Epithelial cell of prostate (primary cell): ENCODE results near the gene FAM98C.
"Not testable (repeated sequence)": the region's sequence is repeated elsewhere in the genome, so short reads cannot be mapped to it uniquely, and the experiment has no call there.

Experiments used
- DNase-seq: peaks from one replicate; pipeline ENCODE4 v3.0.0-alpha.2; 2011; ENCODE audit warnings: low read depth, low spot score
- H3K27ac ChIP-seq: fragments of 450-650 bp; 2 replicates; pipeline ENCODE4 v1.5.1; 2017; ENCODE audit warnings: mild to moderate bottlenecking

FAM98C gene

DNA sequence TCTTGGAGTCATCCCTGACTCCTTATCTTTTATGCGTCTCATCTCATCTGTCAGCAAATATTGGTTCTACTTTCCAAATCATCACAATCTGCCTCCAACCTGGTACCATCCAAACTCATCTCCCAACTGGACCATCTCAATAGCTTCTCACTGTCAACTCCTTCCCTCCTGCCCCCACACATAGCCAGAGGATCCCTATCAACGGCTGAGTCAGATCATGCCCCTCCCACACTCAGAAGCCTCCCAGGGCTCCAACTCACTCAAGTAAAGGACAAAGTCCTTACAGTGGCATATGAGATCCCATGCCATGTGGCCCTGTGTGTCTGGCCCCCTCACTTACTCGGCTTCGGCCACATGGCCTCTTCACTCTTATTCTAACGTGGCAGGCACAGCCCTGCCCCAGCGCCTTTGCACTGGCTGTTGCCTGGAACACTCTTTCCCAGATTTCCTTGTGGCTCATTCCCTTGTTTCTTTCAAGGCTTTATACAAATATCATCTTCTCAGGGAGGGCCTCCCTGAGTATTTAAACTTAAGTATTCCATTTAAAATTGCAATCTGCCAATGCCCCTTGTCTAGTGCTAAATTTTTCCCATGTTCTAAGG lies 10.1 kb upstream of the FAM98C start:
- DNase-seq: no peak
- no peak overlapping the region for H3K27ac ChIP-seq

DNA sequence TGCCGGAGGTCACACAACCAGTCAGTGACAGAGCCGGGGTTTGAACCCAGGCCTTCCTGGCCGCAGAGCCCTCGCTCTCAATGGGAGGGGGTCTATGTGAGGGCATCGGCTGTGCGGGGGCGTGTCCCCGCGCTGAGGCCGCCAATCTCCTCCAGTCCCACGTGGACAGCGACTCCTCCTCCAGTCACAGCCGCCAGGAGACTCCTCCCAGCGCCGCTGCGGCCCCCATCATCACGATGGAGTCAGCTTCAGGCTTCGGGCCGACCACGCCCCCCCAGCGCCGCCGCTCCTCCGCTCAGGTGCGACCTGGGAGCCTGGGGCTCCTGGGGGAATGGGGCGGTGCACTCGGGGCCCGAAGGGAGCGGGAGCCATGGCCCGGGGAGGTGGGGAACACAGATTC lies 8.4 kb upstream of the FAM98C start:
- no peak for DNase-seq
- no peak overlapping the region for H3K27ac ChIP-seq

DNA sequence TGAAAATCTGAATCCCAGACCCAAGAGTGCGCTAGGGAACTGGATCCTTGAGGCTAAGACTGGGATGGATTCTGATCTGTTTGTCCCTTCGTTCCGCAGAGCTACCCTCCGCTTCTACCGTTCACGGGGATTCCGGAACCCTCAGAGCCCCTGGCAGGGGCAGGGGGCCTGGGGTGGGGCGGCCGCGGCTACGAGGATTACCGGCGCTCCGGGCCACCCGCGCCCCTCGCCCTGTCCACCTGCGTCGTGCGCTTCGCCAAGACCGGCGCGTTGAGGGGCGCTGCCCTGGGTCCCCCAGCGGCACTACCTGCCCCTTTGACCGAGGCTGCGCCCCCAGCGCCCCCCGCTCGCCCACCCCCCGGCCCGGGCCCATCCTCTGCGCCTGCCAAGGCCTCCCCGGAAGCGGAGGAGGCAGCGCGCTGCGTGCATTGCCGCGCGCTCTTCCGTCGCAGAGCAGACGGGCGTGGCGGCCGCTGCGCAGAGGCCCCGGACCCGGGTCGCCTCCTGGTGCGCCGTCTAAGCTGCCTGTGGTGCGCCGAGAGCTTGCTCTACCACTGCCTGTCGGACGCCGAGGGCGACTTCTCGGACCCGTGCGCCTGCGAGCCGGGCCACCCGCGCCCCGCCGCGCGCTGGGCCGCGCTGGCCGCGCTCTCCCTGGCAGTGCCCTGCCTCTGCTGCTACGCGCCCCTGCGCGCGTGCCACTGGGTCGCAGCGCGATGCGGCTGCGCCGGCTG lies 7.3 kb upstream of the FAM98C start:
- no peak overlapping the region for H3K27ac ChIP-seq
- no peak for DNase-seq

DNA sequence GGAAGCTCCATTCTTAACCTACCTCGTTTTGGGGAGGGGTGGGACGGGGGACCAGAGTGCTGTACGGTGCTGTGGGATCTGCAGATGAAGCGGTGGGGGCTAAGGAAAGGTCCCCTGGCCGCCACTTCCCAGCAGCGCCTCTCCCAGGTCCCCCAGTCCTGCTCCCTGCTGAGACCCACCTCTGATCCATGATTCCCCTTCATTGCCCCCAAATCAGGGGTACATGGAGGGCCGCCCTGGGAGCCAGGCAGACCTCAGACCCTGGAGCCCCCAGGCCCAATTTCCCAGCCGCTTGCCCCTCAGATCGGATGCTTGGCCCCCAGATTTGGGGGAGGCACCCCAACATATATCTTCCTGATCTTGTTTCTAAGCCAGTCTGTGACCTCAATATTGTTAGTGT lies 3.8 kb upstream of the FAM98C start:
- no peak for DNase-seq
- H3K27ac ChIP-seq: no peak overlapping the region

DNA sequence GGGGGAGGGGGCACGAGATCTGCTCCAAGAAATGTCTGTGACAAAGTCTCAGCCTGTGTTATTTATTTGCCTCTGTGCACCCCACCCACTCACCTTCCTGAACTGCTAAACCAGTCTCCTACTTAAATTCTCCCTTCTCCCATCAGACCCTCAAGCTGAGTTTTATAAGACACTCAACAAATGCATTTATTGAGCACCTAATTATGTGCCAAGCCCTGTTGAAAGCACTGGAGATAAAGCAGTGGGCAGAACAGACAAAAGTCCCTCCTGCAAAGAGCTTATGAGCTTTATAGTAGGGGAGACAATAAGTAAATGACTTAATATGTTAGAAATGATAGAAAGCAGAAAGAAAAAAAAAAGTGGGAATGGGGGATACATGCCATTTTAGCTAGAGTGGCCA lies 3.4 kb upstream of the FAM98C start:
- no peak overlapping the region for H3K27ac ChIP-seq
- no peak for DNase-seq

DNA sequence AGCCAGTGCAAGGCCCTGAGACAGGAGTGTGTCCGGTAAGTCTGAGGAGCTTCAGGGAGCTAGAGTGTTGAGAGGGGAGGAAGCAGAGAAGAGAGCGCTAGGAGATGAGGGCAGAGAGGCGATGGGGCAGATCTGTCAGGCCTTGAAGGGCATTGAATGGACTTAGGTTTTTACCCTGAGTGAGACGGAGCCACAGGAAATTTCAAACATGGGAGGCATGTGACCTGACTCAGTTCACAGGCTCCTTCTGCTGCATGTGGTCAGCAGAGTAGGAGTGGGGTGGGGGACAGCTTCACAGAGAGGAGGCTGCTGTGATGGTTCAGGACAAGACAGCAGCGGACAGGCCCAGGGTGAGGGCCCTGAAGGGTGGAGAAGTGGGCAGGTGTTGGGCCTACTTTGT lies 2.5 kb upstream of the FAM98C start:
- no peak overlapping the region for H3K27ac ChIP-seq
- no peak for DNase-seq

DNA sequence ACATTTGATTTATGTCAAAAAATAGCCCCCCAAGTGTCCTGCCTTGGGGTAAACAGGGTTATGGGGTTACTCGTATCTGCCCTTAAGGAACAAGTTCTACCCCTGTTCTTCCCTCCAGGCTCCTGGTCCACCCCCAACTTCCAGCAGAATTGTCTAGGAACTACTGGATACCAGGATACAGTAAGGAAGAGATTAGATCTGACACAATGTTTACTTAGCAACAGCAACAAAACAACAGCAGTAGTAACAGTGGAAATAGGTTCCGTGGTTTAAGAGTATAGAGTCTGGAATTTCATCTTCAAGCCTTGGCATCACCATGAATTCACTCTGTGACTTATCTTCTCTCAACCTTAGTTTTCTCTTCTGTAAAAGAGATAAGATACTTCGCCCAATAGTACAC lies 1.7 kb upstream of the FAM98C start:
- no peak overlapping the region for H3K27ac ChIP-seq
- DNase-seq: no peak

DNA sequence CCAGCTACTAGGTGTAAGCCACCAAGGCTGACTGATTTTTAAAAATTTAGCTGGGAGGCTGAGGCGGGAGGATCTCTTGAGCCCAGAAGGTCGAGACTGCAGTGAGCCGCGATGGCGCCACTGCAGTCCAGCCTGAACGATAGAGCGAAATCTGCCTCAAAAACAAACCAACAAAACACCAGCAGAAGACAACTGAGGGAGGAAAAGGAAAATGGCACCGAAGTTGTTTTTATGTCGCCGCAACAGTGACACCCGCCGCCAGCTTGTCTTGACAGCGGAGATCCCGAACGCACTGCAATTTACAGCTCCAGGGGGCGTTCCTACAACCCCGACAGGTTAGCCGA lies 298 bp upstream of the FAM98C start:
- no peak overlapping the region for H3K27ac ChIP-seq
- DNase-seq: no peak

DNA sequence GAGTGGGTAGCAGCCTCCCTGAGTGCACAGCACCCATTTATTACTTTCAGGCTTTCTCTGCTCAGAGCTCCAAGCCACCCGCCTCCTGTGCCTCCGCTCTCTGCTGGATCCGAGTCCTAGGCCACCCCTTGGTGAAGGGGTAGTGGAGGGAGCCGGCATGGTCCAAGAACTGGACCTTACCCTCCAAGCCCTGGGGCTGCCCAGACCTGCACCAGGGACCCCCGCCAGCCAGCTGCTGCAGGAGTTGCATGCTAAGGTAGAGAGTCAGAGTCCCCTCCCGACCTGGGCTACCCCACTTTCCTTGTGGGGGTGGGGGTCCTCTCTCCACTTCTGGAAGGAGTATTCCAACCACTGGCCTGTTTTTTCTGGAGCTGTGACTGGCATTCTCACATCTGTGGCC lies 2.0 kb downstream of the FAM98C start:
- no peak overlapping the region for H3K27ac ChIP-seq
- no peak for DNase-seq

DNA sequence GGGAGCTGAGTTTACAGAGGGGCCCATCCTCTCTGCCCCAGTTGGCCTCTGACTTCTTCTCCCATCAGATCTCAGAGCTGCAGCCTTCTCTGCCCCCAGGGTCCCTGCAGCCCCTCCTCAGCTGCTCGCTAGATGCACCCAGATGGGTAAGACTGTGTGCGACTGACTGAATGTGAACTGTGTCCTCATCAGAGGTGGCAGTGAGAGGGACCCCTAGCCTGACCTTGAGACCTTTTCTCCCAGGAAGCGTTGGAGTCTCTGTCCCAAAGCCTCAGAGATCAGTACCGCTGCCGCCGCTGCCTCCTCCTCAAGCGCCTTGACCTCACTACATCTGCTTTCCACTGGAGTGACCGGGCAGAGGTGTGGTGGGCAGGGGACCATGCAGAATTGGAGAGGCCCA lies 2.4 kb downstream of the FAM98C start:
- no peak for DNase-seq
- no peak overlapping the region for H3K27ac ChIP-seq

DNA sequence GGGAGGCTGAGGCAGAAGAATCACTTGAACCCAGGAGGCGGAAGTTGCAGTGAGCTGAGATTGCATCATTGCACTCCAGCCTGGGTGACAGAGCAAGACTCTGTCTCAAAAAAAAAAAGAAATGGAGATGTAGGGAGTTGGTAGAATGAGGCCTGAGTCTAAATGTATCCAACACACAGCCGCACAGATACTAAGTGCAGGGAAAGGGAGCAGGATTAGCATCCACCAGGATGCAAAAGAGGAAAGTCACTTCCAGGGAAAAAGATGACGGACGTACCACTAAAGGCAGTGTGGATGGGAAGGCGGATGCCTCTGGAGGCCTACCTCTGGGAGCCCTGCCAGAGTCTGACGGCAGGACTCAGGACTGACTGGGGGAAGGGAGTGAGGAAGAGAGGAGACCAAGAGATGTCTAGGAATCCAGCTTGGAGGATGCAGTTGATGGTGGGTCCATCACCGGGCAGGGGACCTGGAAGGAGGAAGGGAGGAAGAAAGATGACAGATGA lies 6.8 kb downstream of the FAM98C start:
- H3K27ac ChIP-seq: no peak overlapping the region

DNA sequence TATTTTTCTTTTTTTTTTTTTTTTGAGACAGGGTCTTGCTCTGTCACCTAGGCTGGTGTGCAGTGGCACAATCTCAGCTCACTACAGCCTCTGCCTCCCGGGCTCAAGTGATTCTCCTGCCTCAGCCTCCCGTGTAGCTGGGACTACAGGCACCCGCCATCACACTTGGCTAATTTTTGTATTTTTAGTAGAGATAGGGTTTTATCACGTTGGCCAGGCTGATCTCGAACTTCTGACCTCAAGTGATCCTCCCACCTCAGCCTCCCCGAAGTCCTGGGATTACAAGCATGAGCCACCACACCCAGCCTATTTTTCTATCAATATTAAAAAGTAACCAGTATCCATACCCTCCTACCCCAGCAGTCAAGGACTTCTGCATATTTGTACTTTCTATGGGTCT lies 7.5 kb downstream of the FAM98C start:
- not testable (repeated sequence) for H3K27ac ChIP-seq, DNase-seq

More for the DNA sequence above, 6.8 kb downstream of the FAM98C start:
- no peak for DNase-seq

DNA sequence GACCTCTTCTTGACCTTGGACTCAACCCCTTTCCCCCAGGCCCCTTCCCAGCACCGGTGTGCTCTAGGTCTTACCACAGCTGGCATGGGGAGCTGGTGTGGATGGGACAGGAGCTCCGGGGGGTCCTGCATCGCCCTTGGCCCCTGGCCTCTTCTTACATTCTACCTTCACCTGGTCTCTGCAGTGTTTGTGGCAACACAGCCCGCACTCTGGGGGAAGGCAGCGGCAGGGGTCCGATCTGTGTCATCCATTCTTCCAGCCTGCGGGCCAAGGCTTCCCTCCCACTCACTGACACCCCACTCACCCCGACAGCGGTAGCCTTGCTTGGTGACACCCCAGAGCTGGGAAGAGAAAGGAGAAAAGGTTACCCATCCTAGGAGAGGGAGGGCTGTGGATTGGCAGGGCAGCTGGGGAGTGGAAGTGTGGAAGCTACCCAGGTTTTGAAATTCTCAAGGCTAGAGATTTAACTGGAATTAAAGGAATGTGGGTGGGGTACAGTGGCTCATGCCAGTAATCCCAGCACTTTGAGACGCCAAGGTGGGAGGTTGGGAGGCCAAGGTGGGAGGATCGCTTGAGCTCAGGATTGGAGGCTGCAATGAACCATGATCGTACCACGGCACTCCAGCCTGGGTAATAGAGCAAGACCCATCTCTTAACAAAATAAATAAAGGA lies 8.3 kb downstream of the FAM98C start:
- no peak for DNase-seq
- H3K27ac ChIP-seq: no peak overlapping the region

DNA sequence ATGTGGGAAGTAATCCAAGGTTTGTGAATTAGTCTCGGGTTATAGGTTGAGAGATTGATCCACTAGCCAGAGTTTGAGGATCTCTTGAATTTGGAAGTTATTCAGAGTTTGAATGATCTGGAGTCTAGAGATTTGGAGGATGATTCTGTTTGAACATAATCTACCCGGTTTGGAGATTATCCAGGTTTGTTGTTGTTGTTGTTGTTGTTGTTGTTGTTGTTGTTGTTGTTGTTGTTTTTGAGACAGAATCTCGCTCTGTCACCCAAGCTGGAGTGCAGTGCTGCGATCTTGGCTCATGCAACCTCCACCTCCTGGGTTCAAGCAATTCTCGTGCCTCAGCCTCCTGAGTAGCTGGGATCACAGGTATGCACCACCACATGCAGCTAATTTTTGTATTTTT lies 9.0 kb downstream of the FAM98C start:
- not testable (repeated sequence) for H3K27ac ChIP-seq, DNase-seq

DNA sequence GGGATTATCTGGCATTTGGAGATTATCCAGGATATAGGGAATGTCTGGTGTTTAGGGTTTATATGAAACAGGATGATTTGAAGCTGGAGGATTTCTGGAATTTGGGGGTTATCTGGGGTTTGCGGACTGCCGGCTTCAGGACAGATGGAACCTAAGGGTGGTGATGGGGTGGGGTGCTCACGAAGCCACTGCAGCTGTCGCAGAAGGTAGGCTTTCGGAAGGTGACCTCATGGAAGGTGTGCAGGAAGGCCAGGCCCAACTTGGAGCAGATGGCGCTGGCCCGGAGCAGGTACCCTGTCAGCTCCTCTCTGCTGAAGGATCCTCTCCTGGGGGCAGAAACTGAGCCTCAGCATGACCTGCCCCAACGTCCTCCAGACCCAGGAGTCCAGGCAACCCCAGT lies 9.6 kb downstream of the FAM98C start:
- no peak for DNase-seq
- no peak overlapping the region for H3K27ac ChIP-seq

DNA sequence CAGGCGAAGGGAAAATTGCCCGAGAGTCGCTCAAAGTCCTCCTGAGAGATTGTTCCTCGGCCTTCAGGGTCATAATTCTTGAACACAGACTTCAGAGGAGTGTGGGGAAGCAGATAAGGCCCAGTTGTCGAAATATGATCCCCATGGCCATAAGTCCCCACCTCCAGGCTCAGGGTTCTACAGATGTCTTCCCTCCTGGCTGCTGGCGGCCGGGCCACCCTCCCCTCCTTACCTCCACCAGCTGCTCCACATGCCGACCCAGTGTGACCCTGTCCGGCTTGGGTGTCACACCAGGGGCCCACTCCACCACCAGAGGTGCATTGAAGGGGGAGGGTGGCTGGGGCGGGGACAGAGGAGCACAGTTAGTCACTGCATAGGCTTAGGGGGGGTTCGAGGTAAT lies 10.1 kb downstream of the FAM98C start:
- no peak overlapping the region for H3K27ac ChIP-seq
- DNase-seq: no peak

DNA sequence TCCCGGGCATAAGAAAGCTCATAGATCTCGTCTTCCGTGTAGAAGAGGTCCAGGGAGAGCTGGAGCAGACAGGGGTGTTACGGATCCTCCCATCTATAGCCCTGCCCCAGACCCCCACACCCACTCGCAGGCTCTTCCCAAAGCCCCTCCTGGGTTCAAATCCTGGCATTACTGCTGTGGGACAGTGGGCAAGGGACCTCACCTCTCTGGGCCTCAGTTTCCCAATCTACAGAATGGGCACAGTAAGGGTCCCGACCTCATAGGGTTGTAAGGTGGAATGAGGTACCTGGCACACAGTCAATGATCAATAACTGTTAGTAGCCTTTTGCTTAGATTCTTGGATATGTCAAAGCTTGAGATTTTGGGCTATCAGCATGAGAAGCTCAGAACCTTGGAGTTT lies 10.5 kb downstream of the FAM98C start:
- no peak for DNase-seq
- no peak overlapping the region for H3K27ac ChIP-seq

DNA sequence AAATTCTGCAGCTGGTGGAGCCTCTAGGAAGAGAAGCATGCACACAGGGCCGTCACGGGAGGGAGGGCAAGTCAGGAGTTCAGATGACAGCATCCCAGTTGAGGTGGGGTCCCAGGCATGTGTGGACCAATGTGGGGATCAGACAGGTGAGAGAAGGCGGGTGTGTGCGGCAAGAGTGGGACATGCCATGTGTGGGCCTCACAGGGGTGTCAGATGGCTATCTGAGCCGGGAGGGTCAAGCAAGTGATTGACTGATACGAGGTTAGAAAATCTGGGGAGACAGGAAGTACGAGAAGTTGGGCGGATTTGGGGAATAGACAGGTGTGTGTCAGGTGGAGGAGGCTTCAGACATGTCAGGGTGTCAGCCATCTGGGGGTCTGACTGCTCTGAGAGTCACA lies 14.3 kb downstream of the FAM98C start:
- no peak for DNase-seq
- no peak overlapping the region for H3K27ac ChIP-seq

DNA sequence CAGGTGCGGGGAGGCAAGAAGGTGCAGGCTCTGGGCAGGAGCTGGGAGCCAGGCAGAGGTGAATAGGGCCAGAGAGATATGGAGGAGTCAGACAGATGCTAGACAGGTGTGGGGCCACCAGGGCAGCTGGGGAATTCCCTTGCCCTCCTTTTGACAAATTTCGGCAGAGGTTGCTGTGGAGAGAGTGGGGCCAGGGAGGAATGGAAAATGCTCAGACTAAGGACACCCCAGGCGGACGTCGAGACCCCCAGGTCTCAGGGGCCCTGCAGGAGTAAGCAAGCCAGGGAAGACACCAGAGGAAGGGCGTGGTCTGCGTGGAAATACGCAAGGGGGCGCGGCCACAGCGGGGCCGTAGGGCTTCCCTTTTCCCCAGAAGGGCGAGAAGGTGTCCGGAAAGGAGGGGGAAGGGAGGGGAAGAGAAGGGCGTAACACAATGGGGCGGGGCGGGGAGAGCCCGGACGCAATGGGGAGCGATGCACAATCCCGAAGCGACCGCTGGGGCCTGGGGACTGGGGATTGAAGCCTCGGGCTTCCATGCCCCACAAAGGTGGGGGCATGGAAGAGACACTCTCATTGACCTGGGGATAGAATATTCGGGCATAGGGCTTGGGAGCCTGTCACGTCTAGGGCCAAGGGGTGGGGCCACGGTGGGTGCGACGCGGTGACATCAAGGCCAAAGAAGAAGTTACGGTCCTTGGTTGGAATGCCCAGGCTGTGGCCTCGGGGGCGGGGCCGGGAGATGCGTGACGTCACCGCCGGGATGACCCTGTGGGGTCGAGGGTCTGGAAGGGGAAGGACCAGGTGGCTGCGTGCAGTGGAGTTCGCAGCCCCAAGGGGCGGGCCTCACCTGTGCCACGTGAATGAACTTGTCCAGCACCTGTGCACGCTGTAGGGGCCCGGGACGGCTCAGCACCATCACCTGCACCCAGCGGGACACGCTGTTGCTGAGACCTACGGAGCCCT lies 14.9 kb downstream of the FAM98C start:
- no peak for DNase-seq
- no peak overlapping the region for H3K27ac ChIP-seq

DNA sequence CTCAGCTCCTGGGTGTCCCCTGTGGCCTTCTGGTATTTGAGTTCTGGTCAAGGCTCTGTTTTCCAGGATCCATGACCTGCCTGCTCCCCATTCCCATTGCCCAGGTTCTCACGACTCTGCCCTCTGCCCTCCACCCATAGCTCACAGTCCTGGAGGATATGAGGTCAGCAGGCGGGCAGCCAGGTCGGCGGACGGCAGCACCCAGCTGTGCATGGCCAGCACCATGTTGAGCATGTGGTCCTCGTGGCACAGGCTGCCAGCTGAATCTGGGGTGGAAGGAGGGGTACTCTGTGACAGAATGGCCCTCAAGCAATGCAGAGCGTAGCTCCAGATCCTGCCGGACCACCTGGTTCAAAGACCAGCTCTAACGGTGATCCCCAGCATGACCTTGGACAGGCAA lies 18.0 kb downstream of the FAM98C start:
- DNase-seq: no peak
- H3K27ac ChIP-seq: no peak overlapping the region

DNA sequence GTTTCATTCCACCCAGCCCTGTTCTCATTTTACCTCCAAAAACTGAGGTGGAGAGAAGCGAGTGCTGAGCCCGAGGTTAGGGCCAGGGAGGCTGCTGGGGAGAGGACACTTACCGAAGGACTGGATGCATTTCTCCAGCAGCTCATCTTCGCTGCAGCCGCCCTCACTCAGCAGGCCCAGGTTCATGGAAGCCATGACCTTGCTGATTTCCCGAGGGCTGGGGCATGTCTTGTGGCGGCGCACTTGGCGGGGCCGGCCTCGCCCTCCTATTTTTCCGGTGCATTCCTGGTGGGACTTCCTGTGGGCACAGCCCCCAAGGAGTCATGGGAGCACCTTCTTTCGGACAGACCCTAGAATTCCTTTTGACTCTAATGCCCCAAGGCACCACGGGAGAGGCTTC lies 19.0 kb downstream of the FAM98C start:
- no peak overlapping the region for H3K27ac ChIP-seq
- DNase-seq: no peak
